Measurements from ENCODE around the gene MRPL16. TPM values are rescaled to one million over a fixed set of nuclear protein-coding genes. Genes with fewer than 3 reads are reported as not detected.

MRPL16 gene
- 50.7 and 55.6 TPM in 2 replicates for polyA plus RNA-seq

DNA sequence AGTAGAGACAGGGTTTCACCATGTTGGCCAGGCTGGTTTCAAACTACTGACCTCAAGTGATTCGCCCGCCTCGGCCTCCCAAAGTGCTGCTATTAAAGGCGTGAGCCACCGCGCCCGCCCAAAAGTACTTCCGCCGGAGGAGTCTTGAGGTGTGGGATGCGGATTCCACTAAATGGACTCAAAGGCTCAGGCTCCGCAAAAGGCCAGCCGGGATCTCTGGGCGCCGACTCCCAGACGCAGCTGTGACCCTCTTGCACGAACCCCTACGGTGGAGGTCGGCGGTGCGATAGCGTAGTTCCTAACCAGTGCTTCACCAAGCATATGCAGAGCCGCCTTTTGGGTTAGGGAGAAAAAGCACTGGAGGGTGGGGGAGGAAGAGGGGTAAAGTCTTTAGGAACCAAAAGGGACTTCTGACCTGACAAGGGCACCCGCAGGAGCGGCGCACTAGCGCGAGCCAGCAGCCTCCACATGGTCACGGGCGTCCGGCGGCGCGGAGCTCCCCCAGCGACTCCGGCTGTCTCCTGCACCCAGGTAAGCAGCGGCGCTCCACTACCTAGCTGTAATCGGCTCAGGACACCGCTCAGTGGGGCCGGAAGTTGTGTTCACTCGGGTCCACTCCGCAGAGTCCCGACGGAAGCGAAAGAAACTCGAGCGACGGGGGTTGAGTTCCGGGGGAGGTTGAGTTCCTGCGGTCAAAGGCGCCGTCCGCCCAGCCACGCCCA lies at the start of gene MRPL16:
Gene MRPL16, minus strand, starts transcription at position 590 of the 722 bp plus-strand sequence. Its CDS starts 120 bp downstream, at position 470.

DNA sequence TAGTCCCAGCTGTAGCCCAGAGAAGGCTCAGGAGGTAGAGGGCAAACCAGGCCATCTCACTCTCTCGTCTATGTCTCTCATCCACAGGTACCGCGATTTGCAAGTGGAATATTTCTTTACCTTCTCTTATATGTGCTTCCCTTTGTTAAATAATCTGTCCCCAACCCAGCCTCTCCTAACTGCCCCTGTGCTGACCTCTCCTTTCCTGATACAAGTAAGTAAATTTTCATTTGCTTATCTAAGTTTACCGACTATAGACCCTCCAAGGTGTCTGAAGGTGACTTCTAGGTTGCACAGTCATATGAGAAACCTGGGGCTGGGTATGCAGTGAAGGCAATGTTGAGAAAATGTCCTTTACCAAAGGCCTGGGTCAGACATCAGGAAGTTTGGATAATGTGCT lies 34.8 kb upstream of the MRPL16 start, which contains the start of gene CBLIF:
Gene CBLIF, minus strand, starts transcription at position 101 of the 400 bp plus-strand sequence. Its CDS starts 46 bp downstream, at position 55.

Other genes with a start within 250 kb of the MRPL16 start
- gene OSBP, start 195.0 kb downstream of the MRPL16 start, polyA plus RNA-seq = 12.5 and 14.9 TPM in 2 replicates
- 1.9 and 4.1 TPM in 2 replicates for gene PATL1, start 141.7 kb downstream of the MRPL16 start, polyA plus RNA-seq
- not detected in 2 replicates for gene OR10V1, start 96.9 kb downstream of the MRPL16 start, polyA plus RNA-seq
- gene STX3, start 55.4 kb downstream of the MRPL16 start, polyA plus RNA-seq = 2.2 and 4.2 TPM in 2 replicates
- gene CBLIF, start 34.7 kb upstream of the MRPL16 start, polyA plus RNA-seq = not detected in 2 replicates
- not detected in 2 replicates for gene TCN1, start 55.7 kb upstream of the MRPL16 start, polyA plus RNA-seq
- gene OOSP3, start 68.0 kb upstream of the MRPL16 start, polyA plus RNA-seq = not detected in 2 replicates
- gene OOSP1, start 127.7 kb upstream of the MRPL16 start, polyA plus RNA-seq = not detected in 2 replicates
- gene OOSP4A, start 153.3 kb upstream of the MRPL16 start, polyA plus RNA-seq = not detected in 2 replicates
- gene OOSP4B, start 206.4 kb upstream of the MRPL16 start, polyA plus RNA-seq = not detected in 2 replicates
- gene OOSP2, start 229.6 kb upstream of the MRPL16 start, polyA plus RNA-seq = not detected in 2 replicates
- not detected in 2 replicates for gene MS4A3, start 245.9 kb upstream of the MRPL16 start, polyA plus RNA-seq

Measured in Purkinje cell (primary cell).